HEK293T (cell line): ENCODE data around the gene TBC1D5.

ENCODE experiments used
- CTCF ChIA-PET: fragments of 350-600 bp; formaldehyde crosslinking; extraction: SDS; loops from one replicate; lab custom pipeline; 2021; ENCODE audit warnings: antibody characterized with exemption, inconsistent platforms; lab: Yijun Ruan, JAX
- POLR2A ChIA-PET: fragments of 350-600 bp; formaldehyde crosslinking; extraction: SDS; loops from one replicate; lab custom pipeline; 2020; ENCODE audit warnings: antibody characterized with exemption, inconsistent platforms; lab: Yijun Ruan, JAX
- DNase-seq: peaks from one replicate; pipeline ENCODE4 v3.0.0; 2012; ENCODE audit warnings: mixed read lengths; ENCODE audit errors: extremely low spot score
- ARNT ChIP-seq: fragments of 450-650 bp; IDR thresholded peaks from 2 replicates; pipeline ENCODE4 v1.6.1; 2017; ENCODE audit warnings: mild to moderate bottlenecking
- BHLHE40 ChIP-seq: fragments of 450-650 bp; IDR thresholded peaks from 2 replicates; pipeline ENCODE4 v1.6.1; 2016; ENCODE audit warnings: mild to moderate bottlenecking, moderate library complexity, borderline replicate concordance
- CTBP1 ChIP-seq: fragments of 450-650 bp; IDR thresholded peaks from 2 replicates; pipeline ENCODE4 v1.6.1; 2016; ENCODE audit warnings: borderline replicate concordance
- ELF4 ChIP-seq: fragments of 450-650 bp; IDR thresholded peaks from 2 replicates; pipeline ENCODE4 v1.6.1; 2017; ENCODE audit warnings: antibody characterized with exemption
- FOXA1 ChIP-seq: fragments of 450-650 bp; IDR thresholded peaks from 2 replicates; pipeline ENCODE4 v1.6.1; 2016; ENCODE audit warnings: mild to moderate bottlenecking
- FOXK2 ChIP-seq: fragments of 450-650 bp; IDR thresholded peaks from 2 replicates; pipeline ENCODE4 v1.6.1; 2016; ENCODE audit warnings: mild to moderate bottlenecking
- FOXM1 ChIP-seq: fragments of 450-650 bp; IDR thresholded peaks from 2 replicates; pipeline ENCODE4 v1.6.1; 2017; ENCODE audit warnings: mild to moderate bottlenecking, borderline replicate concordance
- HDGF ChIP-seq: fragments of 450-650 bp; IDR thresholded peaks from 2 replicates; pipeline ENCODE4 v1.6.1; 2017; ENCODE audit warnings: antibody characterized with exemption, borderline replicate concordance
- L3MBTL2 ChIP-seq: fragments of 450-650 bp; conservative IDR thresholded peaks from 2 replicates; pipeline ENCODE4 v1.6.1; 2016; ENCODE audit warnings: mild to moderate bottlenecking
- LEF1 ChIP-seq: fragments of 450-650 bp; IDR thresholded peaks from 2 replicates; pipeline ENCODE4 v1.6.1; 2017; ENCODE audit warnings: mild to moderate bottlenecking, borderline replicate concordance
- NFRKB ChIP-seq: fragments of 450-650 bp; IDR thresholded peaks from 2 replicates; pipeline ENCODE4 v1.6.1; 2016; ENCODE audit warnings: mild to moderate bottlenecking, moderate library complexity
- PKNOX1 ChIP-seq: fragments of 450-650 bp; IDR thresholded peaks from 2 replicates; pipeline ENCODE4 v1.6.1; 2016
- SP1 ChIP-seq: fragments of 450-650 bp; IDR thresholded peaks from 2 replicates; pipeline ENCODE4 v1.6.1; 2017
- SUZ12 ChIP-seq: fragments of 450-650 bp; IDR thresholded peaks from 2 replicates; pipeline ENCODE4 v1.6.1; 2016; ENCODE audit warnings: mild to moderate bottlenecking
- TARDBP ChIP-seq: fragments of 450-650 bp; IDR thresholded peaks from 2 replicates; pipeline ENCODE4 v1.6.1; 2016
- ZNF384 ChIP-seq: fragments of 450-650 bp; IDR thresholded peaks from 2 replicates; pipeline ENCODE4 v1.6.1; 2016

TBC1D5 gene

GRCh38 chr3:17387108-17387507 lies 355.3 kb downstream of the TBC1D5 start:
- DNase-seq, result no peak
- no peak for TF ChIP-seq PKNOX1
- TF ChIP-seq ELF4, result no peak
- TF ChIP-seq L3MBTL2, result no peak
- no peak for TF ChIP-seq ARNT
- no peak for TF ChIP-seq SUZ12
- TF ChIP-seq FOXA1, result no peak
- TF ChIP-seq HDGF, result no peak
- TF ChIP-seq TARDBP, result no peak
- no peak for TF ChIP-seq BHLHE40
- no peak for TF ChIP-seq NFRKB
- TF ChIP-seq FOXK2, result no peak
- no peak for TF ChIP-seq ZNF384
- no peak for TF ChIP-seq LEF1
- no peak for TF ChIP-seq FOXM1
- no peak for TF ChIP-seq SP1
- no peak for TF ChIP-seq CTBP1
- ChIA-PET POLR2A (no interaction called here), CTCF (no interaction called here)

- TF ChIP-seq PKNOX1 (peak; percentile 76), ZNF384 (no peak)
- ChIA-PET POLR2A (no interaction called here), CTCF (no interaction called here)
- no peak for DNase-seq
These were observed 356.0 kb downstream of the TBC1D5 start for GRCh38 chr3:17386432-17386831.

- no peak for DNase-seq
- POLR2A ChIA-PET, result no interaction called here
- CTCF ChIA-PET, result no interaction called here
- TF ChIP-seq TARDBP (no peak), BHLHE40 (no peak), CTBP1 (no peak), HDGF (no peak), ARNT (no peak), SUZ12 (no peak), LEF1 (no peak), L3MBTL2 (no peak), ELF4 (no peak), ZNF384 (no peak), PKNOX1 (no peak), FOXK2 (no peak), FOXA1 (no peak), NFRKB (no peak)
These were observed 357.7 kb downstream of the TBC1D5 start for GRCh38 chr3:17384567-17385296.

GRCh38 chr3:17373304-17373703 lies 369.1 kb downstream of the TBC1D5 start:
- ChIA-PET POLR2A (no interaction called here), CTCF (no interaction called here)
- TF ChIP-seq FOXA1 (no peak), ARNT (no peak), NFRKB (no peak), SP1 (no peak), LEF1 (no peak), CTBP1 (no peak), L3MBTL2 (no peak), BHLHE40 (no peak), SUZ12 (no peak), FOXK2 (no peak), TARDBP (no peak), PKNOX1 (no peak), ELF4 (no peak), ZNF384 (no peak), FOXM1 (no peak), HDGF (no peak)
- DNase-seq, result no peak

GRCh38 chr3:17372362-17373210 lies 369.8 kb downstream of the TBC1D5 start:
- ChIA-PET CTCF (no interaction called here), POLR2A (no interaction called here)
- no peak for DNase-seq
- TF ChIP-seq HDGF (no peak), SP1 (no peak), ELF4 (no peak), FOXM1 (no peak), ARNT (no peak), L3MBTL2 (no peak), SUZ12 (no peak), FOXA1 (no peak), NFRKB (no peak), BHLHE40 (no peak), LEF1 (no peak), PKNOX1 (no peak), CTBP1 (no peak)
